RWPE1 (cell line): ENCODE measurements around the gene TMEM81.

Source experiments
- CTCF ChIA-PET: fragments of 350-600 bp; sonication (Branson Sonifier 250); formaldehyde crosslinking; extraction: SDS; loops from one replicate; lab custom pipeline; 2021; lab: Yijun Ruan, JAX
- POLR2A ChIA-PET: fragments of 400-600 bp; formaldehyde crosslinking; extraction: SDS; loops from one replicate; lab custom pipeline; 2020; ENCODE audit warnings: antibody characterized with exemption; ENCODE audit not compliant: low non-redundant PET; lab: Yijun Ruan, JAX
- DNase-seq: peaks from one replicate; pipeline ENCODE4 v3.0.0; 2012; ENCODE audit warnings: low spot score
- H3K27ac ChIP-seq: fragments of 450-650 bp; 2 replicates; pipeline ENCODE4 v1.5.1; 2017
- TF ChIP-seq, protein P1 (sequence below): fragments of 450-650 bp; conservative IDR thresholded peaks from 2 replicates; pipeline ENCODE4 v1.5.1; 2017; ENCODE audit warnings: low read depth, mild to moderate bottlenecking

The TMEM81 gene

GRCh38 chr1:205071028-205071409 is 13.2 kb downstream of the TMEM81 start:
- H3K27ac ChIP-seq, result no peak overlapping the region
- TF ChIP-seq, protein P1, sequence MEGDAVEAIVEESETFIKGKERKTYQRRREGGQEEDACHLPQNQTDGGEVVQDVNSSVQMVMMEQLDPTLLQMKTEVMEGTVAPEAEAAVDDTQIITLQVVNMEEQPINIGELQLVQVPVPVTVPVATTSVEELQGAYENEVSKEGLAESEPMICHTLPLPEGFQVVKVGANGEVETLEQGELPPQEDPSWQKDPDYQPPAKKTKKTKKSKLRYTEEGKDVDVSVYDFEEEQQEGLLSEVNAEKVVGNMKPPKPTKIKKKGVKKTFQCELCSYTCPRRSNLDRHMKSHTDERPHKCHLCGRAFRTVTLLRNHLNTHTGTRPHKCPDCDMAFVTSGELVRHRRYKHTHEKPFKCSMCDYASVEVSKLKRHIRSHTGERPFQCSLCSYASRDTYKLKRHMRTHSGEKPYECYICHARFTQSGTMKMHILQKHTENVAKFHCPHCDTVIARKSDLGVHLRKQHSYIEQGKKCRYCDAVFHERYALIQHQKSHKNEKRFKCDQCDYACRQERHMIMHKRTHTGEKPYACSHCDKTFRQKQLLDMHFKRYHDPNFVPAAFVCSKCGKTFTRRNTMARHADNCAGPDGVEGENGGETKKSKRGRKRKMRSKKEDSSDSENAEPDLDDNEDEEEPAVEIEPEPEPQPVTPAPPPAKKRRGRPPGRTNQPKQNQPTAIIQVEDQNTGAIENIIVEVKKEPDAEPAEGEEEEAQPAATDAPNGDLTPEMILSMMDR, result no peak
- CTCF ChIA-PET, result interaction anchor here (0.9 to 7.0 kb wide), 2 partner anchors 9 to 186 kb away, joined by 4 to 58 read pairs; no protein-coding TSS in a partner anchor
- POLR2A ChIA-PET, result interaction anchor here (0.5 kb wide), 1 partner anchor 82 kb away, joined by 3 read pairs; no protein-coding TSS in a partner anchor
- no peak for DNase-seq

GRCh38 chr1:205069371-205070125 is 14.7 kb downstream of the TMEM81 start:
- no peak overlapping the region for H3K27ac ChIP-seq
- DNase-seq, result no peak
- TF ChIP-seq, protein P1, result no peak
- ChIA-PET CTCF (interaction anchor here (0.6 to 1.6 kb wide), 4 partner anchors 8 to 416 kb away, joined by 3 to 6 read pairs (median 3); no protein-coding TSS in a partner anchor), POLR2A (no interaction called here)

GRCh38 chr1:205068457-205069040 is 15.7 kb downstream of the TMEM81 start:
- no peak for DNase-seq
- ChIA-PET CTCF (interaction anchor here (0.7 to 1.0 kb wide), 3 partner anchors 79 to 939 kb away, joined by 3 read pairs; no protein-coding TSS in a partner anchor), POLR2A (no interaction called here)
- H3K27ac ChIP-seq, result no peak overlapping the region
- TF ChIP-seq, protein P1, result no peak

DNA sequence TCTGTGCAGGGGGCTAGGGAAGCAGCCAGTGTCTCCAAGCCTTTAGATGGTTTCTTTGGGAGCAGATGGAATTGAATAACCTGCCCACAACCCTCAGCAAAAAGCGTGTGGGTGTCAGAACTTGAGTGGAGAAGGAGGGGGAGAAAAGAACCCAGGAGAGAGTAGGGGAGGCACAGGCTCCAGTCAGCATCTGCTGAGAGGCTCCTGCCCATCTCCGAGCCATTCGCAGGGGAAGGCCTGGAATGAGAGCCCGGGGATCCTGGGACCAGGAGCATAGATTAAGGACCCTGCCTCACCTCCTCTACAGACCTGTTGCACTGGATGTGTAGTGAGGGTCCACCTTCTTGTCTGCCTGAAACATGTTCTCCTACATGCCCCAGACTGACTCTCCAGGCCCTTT is 16.3 kb downstream of the TMEM81 start:
- DNase-seq, result no peak
- no peak overlapping the region for H3K27ac ChIP-seq
- TF ChIP-seq, protein P1, result no peak
- ChIA-PET CTCF (interaction anchor here (0.7 kb wide), 1 partner anchor 188 kb away, joined by 3 read pairs; no protein-coding TSS in a partner anchor), POLR2A (no interaction called here)

DNA sequence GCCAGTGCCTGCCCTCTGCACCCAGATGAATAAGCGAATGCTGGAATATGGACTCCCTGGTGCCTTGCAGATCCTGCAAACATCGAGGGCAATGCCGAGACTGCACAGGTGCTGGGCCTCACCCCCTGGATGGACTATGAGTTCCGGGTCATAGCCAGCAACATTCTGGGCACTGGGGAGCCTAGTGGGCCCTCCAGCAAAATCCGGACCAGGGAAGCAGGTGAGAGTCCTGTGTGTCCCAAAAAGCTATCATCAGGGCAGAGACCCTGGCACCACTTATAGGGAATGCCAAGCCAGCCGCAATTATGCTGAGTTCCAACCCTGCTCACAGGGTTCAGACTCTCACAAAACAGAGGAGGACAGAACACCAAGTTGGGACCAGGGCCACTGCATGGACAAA is 17.2 kb downstream of the TMEM81 start:
- TF ChIP-seq, protein P1, result no peak
- no peak for DNase-seq
- no peak overlapping the region for H3K27ac ChIP-seq
- ChIA-PET POLR2A (interaction anchor here (0.6 kb wide), 1 partner anchor 14 kb away, joined by 3 read pairs; no protein-coding TSS in a partner anchor), CTCF (interaction anchor here (0.5 to 1.8 kb wide), 6 partner anchors 11 to 252 kb away, joined by 3 to 7 read pairs (median 4); no protein-coding TSS in a partner anchor)

- H3K27ac ChIP-seq, result no peak overlapping the region
- POLR2A ChIA-PET, result interaction anchor here (0.9 kb wide), 1 partner anchor 76 kb away, joined by 3 read pairs; no protein-coding TSS in a partner anchor
- TF ChIP-seq, protein P1, result no peak
- no peak for DNase-seq
- CTCF ChIA-PET, result interaction anchor here (0.5 to 1.8 kb wide), 11 partner anchors 9 to 251 kb away, joined by 3 to 7 read pairs (median 4); no protein-coding TSS in a partner anchor
Observed at GRCh38 chr1:205066141-205066818, 18.0 kb downstream of the TMEM81 start.
